GM13976 (cell line): Measurements from ENCODE around the gene NEDD1.

ENCODE experiments used
- DNase-seq: peaks from one replicate; pipeline ENCODE4 v3.0.0; 2012; ENCODE audit warnings: low spot score
- CTCF ChIP-seq: IDR thresholded peaks from 2 replicates; pipeline ENCODE4 v1.5.1; 2012; ENCODE audit warnings: borderline replicate concordance, mild to moderate bottlenecking; ENCODE audit not compliant: insufficient read depth; ENCODE audit errors: extremely low read depth, missing control alignments, control extremely low read depth
- in situ Hi-C: fragments of 300-500 bp; cut with MboI; formaldehyde crosslinking; loops from one replicate; pipeline ENCODE4 v1.12.0; 2022; ENCODE audit warnings: low sequenced_read_pairs, mixed read lengths, inconsistent platforms; ENCODE audit not compliant: unreplicated experiment

Gene NEDD1

DNA sequence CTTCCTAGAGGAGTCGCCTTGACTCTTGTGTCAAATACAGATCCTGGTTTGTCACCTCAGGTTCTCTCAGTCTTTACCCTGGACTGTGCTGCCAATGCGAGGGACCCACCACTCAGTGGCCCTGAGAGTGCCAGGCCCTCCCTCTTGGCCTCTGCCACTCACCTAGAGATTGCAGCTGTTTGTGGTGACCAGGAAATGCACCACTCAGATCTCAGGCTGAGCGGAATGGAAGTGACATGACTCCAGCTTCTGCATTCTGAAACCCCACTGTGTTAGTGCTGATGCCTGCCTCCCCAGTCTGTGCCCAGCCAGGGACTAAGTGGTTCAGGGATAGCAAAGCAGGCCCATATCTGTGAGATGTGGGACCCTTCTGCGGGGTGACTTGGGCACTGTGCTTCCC, 27.8 kb upstream of the NEDD1 start:
- no peak for DNase-seq
- in situ Hi-C loops = no loop called here
- no peak for TF ChIP-seq CTCF

DNA sequence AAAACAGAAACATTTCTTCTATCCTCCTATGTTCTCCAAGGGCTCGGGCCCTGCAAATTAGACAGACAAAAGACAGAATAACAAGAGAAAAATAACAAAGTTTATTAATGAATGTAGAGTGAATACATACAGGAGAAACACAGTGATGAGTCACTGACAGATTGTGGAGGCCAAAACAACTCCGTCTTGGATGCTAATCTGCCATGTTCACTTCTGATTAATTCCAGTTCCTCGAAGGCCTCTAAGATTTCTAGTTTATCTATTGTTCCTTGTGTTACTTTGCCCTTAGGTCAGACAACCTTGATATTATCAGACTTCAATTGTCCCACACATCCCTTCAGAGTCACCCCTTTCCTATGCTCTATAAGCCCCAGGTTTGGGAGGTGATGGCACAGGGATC, 26.8 kb upstream of the NEDD1 start:
- TF ChIP-seq CTCF = no peak
- DNase-seq = no peak
- in situ Hi-C loops = no loop called here

GRCh38 chr12:96881608-96882007, 25.4 kb upstream of the NEDD1 start:
- no peak for DNase-seq
- no peak for TF ChIP-seq CTCF
- in situ Hi-C loops = no loop called here

GRCh38 chr12:96882862-96883261, 24.2 kb upstream of the NEDD1 start:
- no peak for DNase-seq
- in situ Hi-C loops = no loop called here
- TF ChIP-seq CTCF = no peak

DNA sequence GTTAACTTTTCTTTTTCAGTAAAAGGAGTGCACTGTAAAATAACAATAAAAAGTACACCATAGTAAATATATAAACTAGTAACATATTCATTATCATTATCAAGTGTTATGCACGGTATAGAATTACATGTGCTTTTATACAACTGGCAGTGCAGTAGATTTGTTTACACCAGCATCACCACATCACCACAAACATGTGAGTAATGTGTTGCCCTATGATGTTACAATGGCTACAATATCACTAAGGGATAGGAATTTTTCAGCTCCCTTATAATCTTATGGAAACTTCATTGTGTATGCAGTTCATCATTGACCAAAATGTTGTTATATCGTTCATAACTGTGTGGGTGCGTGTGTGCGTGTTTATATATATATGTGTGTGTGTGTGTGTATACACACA, 23.5 kb upstream of the NEDD1 start:
- no peak for DNase-seq
- in situ Hi-C loops = no loop called here
- no peak for TF ChIP-seq CTCF

DNA sequence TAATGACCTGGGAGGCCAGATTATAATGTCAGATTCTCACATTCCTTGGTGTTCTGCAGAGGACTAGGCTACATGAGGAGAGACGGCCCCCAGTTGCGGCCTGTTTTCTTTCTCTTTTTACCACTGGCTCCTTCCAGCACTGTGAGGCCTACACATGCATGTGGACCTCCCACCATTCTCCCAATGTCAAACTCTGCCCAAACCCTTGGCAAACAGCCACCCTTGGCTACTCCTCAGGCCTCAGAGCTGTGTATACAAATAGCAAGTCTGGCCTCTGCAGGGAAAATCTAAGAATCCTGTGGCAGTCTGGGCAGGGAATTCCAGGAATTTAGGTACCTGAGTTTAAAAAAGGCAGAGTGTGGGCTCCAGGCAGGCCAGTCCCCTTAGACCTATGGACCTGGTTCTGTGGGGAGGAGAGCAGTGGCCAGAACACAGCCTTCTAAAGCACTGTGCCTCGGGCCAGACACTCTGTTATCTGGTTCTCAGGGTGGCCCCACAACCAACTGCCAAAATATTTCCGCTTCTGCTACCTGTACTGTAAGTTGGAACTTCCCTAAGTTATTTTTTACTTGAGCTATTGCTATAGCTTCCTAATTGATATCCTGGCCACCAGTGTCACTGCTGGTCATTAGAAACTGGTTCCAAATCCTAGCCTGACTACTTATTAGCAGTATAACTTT, 19.9 kb upstream of the NEDD1 start:
- in situ Hi-C loops = no loop called here
- no peak for TF ChIP-seq CTCF
- DNase-seq = no peak
